Measurements from ENCODE around the gene SPINT1.

Gene SPINT1

GRCh38 chr15:40899536-40900207 is 55.8 kb downstream of the SPINT1 start:
- no peak overlapping the region for H3K4me3 ChIP-seq (ENCODE audit: low read depth, low read length)
- no peak for DNase-seq (ENCODE audit: low read depth)
- TF ChIP-seq, protein P1, sequence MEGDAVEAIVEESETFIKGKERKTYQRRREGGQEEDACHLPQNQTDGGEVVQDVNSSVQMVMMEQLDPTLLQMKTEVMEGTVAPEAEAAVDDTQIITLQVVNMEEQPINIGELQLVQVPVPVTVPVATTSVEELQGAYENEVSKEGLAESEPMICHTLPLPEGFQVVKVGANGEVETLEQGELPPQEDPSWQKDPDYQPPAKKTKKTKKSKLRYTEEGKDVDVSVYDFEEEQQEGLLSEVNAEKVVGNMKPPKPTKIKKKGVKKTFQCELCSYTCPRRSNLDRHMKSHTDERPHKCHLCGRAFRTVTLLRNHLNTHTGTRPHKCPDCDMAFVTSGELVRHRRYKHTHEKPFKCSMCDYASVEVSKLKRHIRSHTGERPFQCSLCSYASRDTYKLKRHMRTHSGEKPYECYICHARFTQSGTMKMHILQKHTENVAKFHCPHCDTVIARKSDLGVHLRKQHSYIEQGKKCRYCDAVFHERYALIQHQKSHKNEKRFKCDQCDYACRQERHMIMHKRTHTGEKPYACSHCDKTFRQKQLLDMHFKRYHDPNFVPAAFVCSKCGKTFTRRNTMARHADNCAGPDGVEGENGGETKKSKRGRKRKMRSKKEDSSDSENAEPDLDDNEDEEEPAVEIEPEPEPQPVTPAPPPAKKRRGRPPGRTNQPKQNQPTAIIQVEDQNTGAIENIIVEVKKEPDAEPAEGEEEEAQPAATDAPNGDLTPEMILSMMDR (conservative IDR thresholded peaks at IDR 0.05; ENCODE audit: low read depth, low read length), result no peak

DNA sequence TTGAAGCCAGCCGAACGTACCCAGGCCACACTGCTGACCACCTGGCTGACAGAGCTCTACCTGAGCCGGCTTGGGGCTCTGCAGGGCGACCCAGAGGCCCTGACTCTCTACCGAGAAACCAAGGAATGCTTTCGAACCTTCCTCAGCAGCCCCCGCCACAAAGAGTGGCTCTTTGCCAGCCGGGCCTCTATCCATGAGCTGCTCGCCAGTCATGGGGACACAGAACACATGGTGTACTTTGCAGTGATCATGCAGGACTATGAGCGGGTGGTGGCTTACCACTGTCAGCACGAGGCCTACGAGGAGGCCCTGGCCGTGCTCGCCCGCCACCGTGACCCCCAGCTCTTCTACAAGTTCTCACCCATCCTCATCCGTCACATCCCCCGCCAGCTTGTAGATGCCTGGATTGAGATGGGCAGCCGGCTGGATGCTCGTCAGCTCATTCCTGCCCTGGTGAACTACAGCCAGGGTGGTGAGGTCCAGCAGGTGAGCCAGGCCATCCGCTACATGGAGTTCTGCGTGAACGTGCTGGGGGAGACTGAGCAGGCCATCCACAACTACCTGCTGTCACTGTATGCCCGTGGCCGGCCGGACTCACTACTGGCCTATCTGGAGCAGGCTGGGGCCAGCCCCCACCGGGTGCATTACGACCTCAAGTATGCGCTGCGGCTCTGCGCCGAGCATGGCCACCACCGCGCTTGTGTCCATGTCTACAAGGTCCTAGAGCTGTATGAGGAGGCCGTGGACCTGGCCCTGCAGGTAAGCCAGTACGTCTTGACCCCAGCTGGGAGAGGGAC is 56.6 kb downstream of the SPINT1 start:
- TF ChIP-seq, protein P1 (conservative IDR thresholded peaks at IDR 0.05; ENCODE audit: low read depth, low read length), result no peak
- no peak overlapping the region for H3K4me3 ChIP-seq (ENCODE audit: low read depth, low read length)
- DNase-seq (ENCODE audit: low read depth), result no peak

DNA sequence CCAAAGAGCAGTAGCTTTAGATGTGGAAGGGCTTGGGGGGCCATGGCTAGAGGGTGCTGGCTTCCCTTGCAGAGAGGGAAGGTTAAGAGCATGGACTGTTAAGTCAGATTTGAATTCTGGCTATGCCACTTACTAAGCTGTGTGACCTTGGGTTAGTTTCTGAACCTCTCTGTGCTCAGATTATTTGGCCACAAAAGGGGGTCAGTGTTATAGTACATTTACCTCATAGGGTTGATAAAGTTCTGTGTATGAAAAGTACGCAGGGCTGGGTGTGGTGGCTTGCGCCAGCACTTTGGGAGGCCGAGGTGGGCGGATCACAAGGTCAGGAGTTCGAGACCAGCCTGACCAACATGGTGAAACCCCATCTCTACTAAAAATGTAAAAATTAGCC is 57.2 kb downstream of the SPINT1 start:
- no peak overlapping the region for H3K4me3 ChIP-seq (ENCODE audit: low read depth, low read length)
- no peak for DNase-seq (ENCODE audit: low read depth)
- TF ChIP-seq, protein P1 (conservative IDR thresholded peaks at IDR 0.05; ENCODE audit: low read depth, low read length), result no peak

DNA sequence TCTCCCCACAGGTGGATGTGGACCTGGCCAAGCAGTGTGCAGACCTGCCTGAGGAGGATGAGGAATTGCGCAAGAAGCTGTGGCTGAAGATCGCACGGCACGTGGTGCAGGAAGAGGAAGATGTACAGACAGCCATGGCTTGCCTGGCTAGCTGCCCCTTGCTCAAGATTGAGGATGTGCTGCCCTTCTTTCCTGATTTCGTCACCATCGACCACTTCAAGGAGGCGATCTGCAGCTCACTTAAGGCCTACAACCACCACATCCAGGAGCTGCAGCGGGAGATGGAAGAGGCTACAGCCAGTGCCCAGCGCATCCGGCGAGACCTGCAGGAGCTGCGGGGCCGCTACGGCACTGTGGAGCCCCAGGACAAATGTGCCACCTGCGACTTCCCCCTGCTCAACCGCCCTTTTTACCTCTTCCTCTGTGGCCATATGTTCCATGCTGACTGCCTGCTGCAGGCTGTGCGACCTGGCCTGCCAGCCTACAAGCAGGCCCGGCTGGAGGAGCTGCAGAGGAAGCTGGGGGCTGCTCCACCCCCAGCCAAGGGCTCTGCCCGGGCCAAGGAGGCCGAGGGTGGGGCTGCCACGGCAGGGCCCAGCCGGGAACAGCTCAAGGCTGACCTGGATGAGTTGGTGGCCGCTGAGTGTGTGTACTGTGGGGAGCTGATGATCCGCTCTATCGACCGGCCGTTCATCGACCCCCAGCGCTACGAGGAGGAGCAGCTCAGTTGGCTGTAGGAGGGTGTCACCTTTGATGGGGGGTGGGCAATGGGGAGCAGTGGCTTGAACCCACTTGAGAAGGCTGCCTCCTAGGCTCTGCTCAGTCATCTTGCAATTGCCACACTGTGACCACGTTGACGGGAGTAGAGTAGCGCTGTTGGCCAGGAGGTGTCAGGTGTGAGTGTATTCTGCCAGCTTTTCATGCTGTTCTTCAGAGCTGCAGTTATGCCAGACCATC is 59.0 kb downstream of the SPINT1 start:
- no peak overlapping the region for H3K4me3 ChIP-seq (ENCODE audit: low read depth, low read length)
- DNase-seq (ENCODE audit: low read depth), result peak; percentile 51
- TF ChIP-seq, protein P1 (conservative IDR thresholded peaks at IDR 0.05; ENCODE audit: low read depth, low read length), result no peak

- DNase-seq (ENCODE audit: low read depth), result no peak
- no peak overlapping the region for H3K4me3 ChIP-seq (ENCODE audit: low read depth, low read length)
- TF ChIP-seq, protein P1 (conservative IDR thresholded peaks at IDR 0.05; ENCODE audit: low read depth, low read length), result no peak
Observed at GRCh38 chr15:40904552-40905201, 60.8 kb downstream of the SPINT1 start.

All from choroid plexus epithelial cell (primary cell).